Activated B cell treated with CpG ODN at 0.5 μM for 24 hours (primary cell): ENCODE data around the gene SPAG9. TPM values are rescaled to one million over a fixed set of nuclear protein-coding genes. Genes with fewer than 3 reads are reported as not detected.

Experiments used
- ATAC-seq: fragments of 200-7000 bp; cut with Tn5 transposase; one replicate; pipeline ENCODE4 v1.10.0; 2021; ENCODE audit warnings: low read depth, mild to moderate bottlenecking, moderate library complexity
- CTCF ChIA-PET: fragments of 350-600 bp; sonication (Branson Sonifier 250); formaldehyde crosslinking; loops from one replicate; lab custom pipeline; 2021; ENCODE audit warnings: antibody characterized with exemption; lab: Charles Lee
- POLR2A ChIA-PET: fragments of 350-600 bp; sonication (Branson Sonifier 250); formaldehyde crosslinking; loops from one replicate; lab custom pipeline; 2021; ENCODE audit warnings: antibody characterized with exemption; lab: Charles Lee
- DNase-seq: peaks from one replicate; pipeline ENCODE4 v3.0.0; 2022
- H3K27ac Mint-ChIP-seq: one replicate; pipeline ENCODE4 v1.8.0; 2020; ENCODE audit warnings: mixed read lengths
- H3K27me3 Mint-ChIP-seq: one replicate; pipeline ENCODE4 v1.8.0; 2021; ENCODE audit warnings: mixed read lengths
- H3K36me3 Mint-ChIP-seq: one replicate; pipeline ENCODE4 v1.8.0; 2021; ENCODE audit warnings: low read depth, mixed read lengths
- H3K4me1 Mint-ChIP-seq: one replicate; pipeline ENCODE4 v1.8.0; 2021; ENCODE audit warnings: mixed read lengths
- H3K4me3 Mint-ChIP-seq: one replicate; pipeline ENCODE4 v1.8.0; 2020; ENCODE audit warnings: mild to moderate bottlenecking, mixed read lengths
- H3K9me3 Mint-ChIP-seq: one replicate; pipeline ENCODE4 v1.8.0; 2020; ENCODE audit warnings: mixed read lengths
- CTCF ChIP-seq: fragments of 200-600 bp; IDR thresholded peaks from one replicate; pipeline ENCODE4 v1.8.0; 2022; ENCODE audit warnings: antibody characterized with exemption, mild to moderate bottlenecking
- intact Hi-C: fragments of 100-400 bp; cut with micrococcal nuclease; formaldehyde crosslinking; loops from one replicate; pipeline ENCODE4 v1.15.1; 2024
- total RNA-seq: library from RNA; stranded (reverse); gene quantifications from 2 replicates; pipeline ENCODE4 v1.2.3, GENCODE V29; 2022

Gene SPAG9
- total RNA-seq, 1 donor from 2014 or later, result 49.3 TPM

- no peak for TF ChIP-seq CTCF
- ChIA-PET POLR2A (interaction anchor here (0.6 to 3.1 kb wide), 4 partner anchors 26 to 186 kb away, joined by 3 to 13 read pairs (median 4); partner anchors contain the start of genes NME1 and TOB1), CTCF (interaction anchor here (1.5 to 10.6 kb wide), 2 partner anchors 50 to 101 kb away, joined by 4 to 215 read pairs; partner anchors contain the start of gene NME1)
- Mint-ChIP-seq H3K4me3 (no peak overlapping the region), H3K27me3 (no peaks in the 10 kb centered on the region), H3K9me3 (no peaks in the 10 kb centered on the region), H3K4me1 (peaks cover 47% of the 10 kb centered on the region), H3K27ac (no peak overlapping the region), H3K36me3 (peaks cover 2% of the 10 kb centered on the region)
- ATAC-seq (no peak), DNase-seq (no peak)
- intact Hi-C loops, result loop anchor here (10.0 kb wide), 1 partner anchor 507 kb away; the partner anchor contains the start of gene SPATA20
Observed at GRCh38 chr17:51052235-51052634, 68.4 kb downstream of the SPAG9 start.

GRCh38 chr17:51050291-51051033 is 70.2 kb downstream of the SPAG9 start:
- POLR2A ChIA-PET, result interaction anchor here (0.7 kb wide), 1 partner anchor 224 kb away, joined by 3 read pairs; no protein-coding TSS in a partner anchor
- ATAC-seq (peak; percentile 96), DNase-seq (no peak)
- Mint-ChIP-seq H3K36me3 (peaks cover 2% of the 10 kb centered on the region), H3K27ac (peak overlapping the region; percentile 84), H3K27me3 (no peaks in the 10 kb centered on the region), H3K9me3 (no peaks in the 10 kb centered on the region), H3K4me1 (peaks cover 39% of the 10 kb centered on the region), H3K4me3 (peak overlapping the region; percentile 74)
- intact Hi-C loops, result loop anchor here (1.0 to 10.0 kb wide), 4 partner anchors 16 to 506 kb away; partner anchors contain the start of genes SPAG9, SPATA20 and TOB1
- CTCF ChIA-PET, result interaction anchor here (1.5 kb wide), 1 partner anchor 103 kb away, joined by 5 read pairs; the partner anchor contains the start of gene NME1
- TF ChIP-seq CTCF, result no peak

- Mint-ChIP-seq H3K4me3 (no peak overlapping the region), H3K36me3 (peaks cover 2% of the 10 kb centered on the region), H3K9me3 (no peaks in the 10 kb centered on the region), H3K27me3 (no peaks in the 10 kb centered on the region), H3K4me1 (peaks cover 26% of the 10 kb centered on the region), H3K27ac (no peak overlapping the region)
- TF ChIP-seq CTCF, result no peak
- DNase-seq, result no peak
- no peak for ATAC-seq
- POLR2A ChIA-PET, result interaction anchor here (1.1 kb wide), 1 partner anchor 74 kb away, joined by 4 read pairs; the partner anchor contains the start of gene SPAG9
- intact Hi-C loops, result no loop called here
- CTCF ChIA-PET, result interaction anchor here (2.2 to 3.5 kb wide), 2 partner anchors 10 to 46 kb away, joined by 8 to 12 read pairs; no protein-coding TSS in a partner anchor
Observed at GRCh38 chr17:51046514-51047384, 73.9 kb downstream of the SPAG9 start.

- peaks cover 20% of the 10 kb centered on the region for H3K4me1 Mint-ChIP-seq
- ATAC-seq, result no peak
- H3K36me3 Mint-ChIP-seq, result peaks cover 7% of the 10 kb centered on the region
- H3K27ac Mint-ChIP-seq, result no peak overlapping the region
- ChIA-PET POLR2A (no interaction called here), CTCF (interaction anchor here (0.8 to 3.5 kb wide), 3 partner anchors 11 to 107 kb away, joined by 3 to 12 read pairs (median 8); partner anchors contain the start of gene NME1)
- no peaks in the 10 kb centered on the region for H3K9me3 Mint-ChIP-seq
- no peak for DNase-seq
- intact Hi-C loops, result no loop called here
- no peak for TF ChIP-seq CTCF
- H3K4me3 Mint-ChIP-seq, result no peak overlapping the region
- no peaks in the 10 kb centered on the region for H3K27me3 Mint-ChIP-seq
Observed at GRCh38 chr17:51046046-51046445, 74.6 kb downstream of the SPAG9 start.
